Renal pelvis (tissue), 4 donors: Measurements from ENCODE around the gene TRAF5. TPM values are rescaled to one million over a fixed set of nuclear protein-coding genes. Genes with fewer than 3 reads are reported as not detected.
"Not testable (repeated sequence)": the region's sequence is repeated elsewhere in the genome, so short reads cannot be mapped to it uniquely, and the experiment has no call there.

Source experiments
- DNase-seq: peaks from one replicate; pipeline ENCODE4 v3.0.0-alpha.2; 2013
- polyA plus RNA-seq, 3 donors: library from polyadenylated mRNA; unstranded; fragments of 120-200 nt; gene quantifications; one replicate each; pipeline ENCODE4 v1.2.1, GENCODE V29; 2013; ENCODE audit not compliant: insufficient read length in 3 of 3

The TRAF5 gene
- polyA plus RNA-seq, 3 donors = 10.9 to 24.1 (median 22.5) TPM

- DNase-seq = no peak
Observed at GRCh38 chr1:211341999-211342398, 15.4 kb downstream of the TRAF5 start.

- no peak for DNase-seq
Observed at GRCh38 chr1:211343607-211344006, 17.0 kb downstream of the TRAF5 start.

- DNase-seq = no peak
Observed at GRCh38 chr1:211344152-211344618, 17.6 kb downstream of the TRAF5 start.

GRCh38 chr1:211345719-211346118 is 19.1 kb downstream of the TRAF5 start:
- DNase-seq = no peak

GRCh38 chr1:211347077-211347844 is 20.6 kb downstream of the TRAF5 start:
- DNase-seq = no peak

GRCh38 chr1:211348547-211348946 is 21.9 kb downstream of the TRAF5 start:
- no peak for DNase-seq

GRCh38 chr1:211349741-211350140 is 23.1 kb downstream of the TRAF5 start:
- DNase-seq = no peak

GRCh38 chr1:211352055-211352454 is 25.4 kb downstream of the TRAF5 start:
- not testable (repeated sequence) for DNase-seq

GRCh38 chr1:211352465-211352864 is 25.8 kb downstream of the TRAF5 start:
- DNase-seq = no peak

- DNase-seq = no peak
Observed at GRCh38 chr1:211352985-211353515, 26.4 kb downstream of the TRAF5 start.

- no peak for DNase-seq
Observed at GRCh38 chr1:211353562-211354212, 27.1 kb downstream of the TRAF5 start.

GRCh38 chr1:211355873-211356272 is 29.2 kb downstream of the TRAF5 start:
- DNase-seq = no peak

- no peak for DNase-seq
Observed at GRCh38 chr1:211356723-211357407, 30.2 kb downstream of the TRAF5 start.

GRCh38 chr1:211358685-211359084 is 32.1 kb downstream of the TRAF5 start:
- no peak for DNase-seq

GRCh38 chr1:211359876-211360275 is 33.2 kb downstream of the TRAF5 start:
- DNase-seq = no peak

- no peak for DNase-seq
Observed at GRCh38 chr1:211361202-211361601, 34.6 kb downstream of the TRAF5 start.

GRCh38 chr1:211369640-211370039 is 43.0 kb downstream of the TRAF5 start:
- no peak for DNase-seq

GRCh38 chr1:211370669-211371068 is 44.0 kb downstream of the TRAF5 start:
- no peak for DNase-seq

GRCh38 chr1:211371406-211372105 is 44.9 kb downstream of the TRAF5 start:
- no peak for DNase-seq

GRCh38 chr1:211372463-211372862 is 45.8 kb downstream of the TRAF5 start:
- no peak for DNase-seq

GRCh38 chr1:211375146-211375818 is 48.6 kb downstream of the TRAF5 start:
- DNase-seq = no peak
